ENCODE results near the gene MARVELD3.

- TF ChIP-seq CTCF (IDR thresholded peaks at IDR 0.05) = no peak
- no peak for TF ChIP-seq POLR2A (IDR thresholded peaks at IDR 0.05)
Observed at GRCh38 chr16:71609066-71609465, 16.9 kb upstream of the MARVELD3 start.

All from body of pancreas (tissue), 4 donors.